Psoas muscle (tissue), 8 donors: ENCODE data around the gene BHLHE41. TPM values are rescaled to one million over a fixed set of nuclear protein-coding genes. Genes with fewer than 3 reads are reported as not detected.

Experiments
- ATAC-seq, 4 donors: fragments of 200-7000 bp; cut with Tn5 transposase; one replicate each; pipeline ENCODE4 v1.9.1; 2020; ENCODE audit warnings: moderate library complexity in 3 of 4, mild to moderate bottlenecking in 2 of 4
- DNase-seq, 2 donors: peaks; one replicate each; pipeline ENCODE4 v3.0.0-alpha.2; 2020
- H3K27ac ChIP-seq: fragments of 200-600 bp; one replicate; pipeline ENCODE4 v1.8.0; 2022
- H3K27me3 ChIP-seq, 3 donors: fragments of 200-600 bp in 1 of 3; one replicate each; pipeline versions ENCODE4 v1.6.1 to v1.8.0; 2013 to 2022; ENCODE audit warnings: low read length in 2 of 3, mild to moderate bottlenecking in 2 of 3, moderate library complexity in 1 of 3; ENCODE audit not compliant: insufficient read depth in 3 of 3
- H3K36me3 ChIP-seq, 2 donors: fragments of 200-600 bp in 1 of 2; one replicate each; pipeline versions ENCODE4 v1.6.1 to v1.8.0; 2013 to 2022; ENCODE audit warnings: low read depth in 1 of 2, mild to moderate bottlenecking in 1 of 2, moderate library complexity in 1 of 2; ENCODE audit not compliant: insufficient read depth in 1 of 2
- H3K4me1 ChIP-seq: fragments of 200-600 bp; one replicate; pipeline ENCODE4 v1.8.0; 2022
- H3K4me3 ChIP-seq: fragments of 200-600 bp; one replicate; pipeline ENCODE4 v1.8.0; 2022; ENCODE audit warnings: mild to moderate bottlenecking
- H3K9me3 ChIP-seq: fragments of 200-600 bp; one replicate; pipeline ENCODE4 v1.8.0; 2022
- CTCF ChIP-seq: fragments of 200-600 bp; IDR thresholded peaks from one replicate; pipeline ENCODE4 v1.8.0; 2022; ENCODE audit warnings: antibody characterized with exemption
- WGBS, 3 donors: extraction: QIAGEN DNeasy Blood & Tissue Kit; methylation state at CpG; one replicate each; pipeline versions ENCODE4 v1.1.6 to v1.1.7; 2013; 5-methylcytosine and 5-hydroxymethylcytosine counted together
- intact Hi-C, 2 donors: fragments of 100-400 bp; cut with DNase I; formaldehyde crosslinking; loops; one replicate each; pipeline versions ENCODE4 v1.11.0 to v1.14.2; 2022
- polyA plus RNA-seq, 3 donors: library from polyadenylated mRNA; stranded (reverse); fragments of 200-250 nt; gene quantifications; one replicate each; pipeline ENCODE4 v1.2.3, GENCODE V29; 2013
- total RNA-seq, 4 donors: library from RNA; stranded (reverse); fragmentation: NEBNext Ultra II Directional in 2 of 4; extraction: Animal tissue kit (Norgen Biotek cat#: 25700) in 2 of 4; gene quantifications; one replicate each; pipeline versions ENCODE4 v1.2.1 to v1.2.4, GENCODE V29; 2021 to 2023
- donor health status: healthy with polysubstance abuse.
- donor health status: DM: no; HTN: no; CAD: no; lungs with moderate emphysema.
- donor health status: Bipolar disorder and iron deficiency.
- donor health status: healthy.
- donor health status: DM: yes; HTN: yes; CAD: no.
- donor health status: DM: no; HTN: no; CAD: no.
- donor health status: DM: no; HTN: no; CAD: no.
- donor health status: DM: yes; HTN: yes; CAD: no.

BHLHE41 gene
- total and polyA plus RNA-seq, 7 donors, result 7.4 to 41.5 (median 11.1) TPM

GRCh38 chr12:26119391-26119989 lies 5.3 kb downstream of the BHLHE41 start:
- 10 to 33% (median 21%) methylated on average over 2 of the region's 2 CpGs for WGBS, 3 donors
- Histone ChIP-seq H3K36me3 (no peaks in the 10 kb centered on the region), H3K4me1 (peaks cover 57% of the 10 kb centered on the region), H3K27me3 (no peaks in the 10 kb centered on the region), H3K27ac (peak overlapping the region; percentile 90), H3K9me3 (no peaks in the 10 kb centered on the region), H3K4me3 (peak overlapping the region; percentile 77)
- peak; percentile 52 for TF ChIP-seq CTCF
- DNase-seq (no peak), ATAC-seq (peak; percentile 19 to 35 (median 25))
- intact Hi-C loops, result no loop called here

GRCh38 chr12:26118308-26118707 lies 6.5 kb downstream of the BHLHE41 start:
- Histone ChIP-seq H3K36me3 (no peaks in the 10 kb centered on the region), H3K4me1 (peaks cover 58% of the 10 kb centered on the region), H3K9me3 (no peaks in the 10 kb centered on the region), H3K27ac (peak overlapping the region; percentile 90), H3K27me3 (no peaks in the 10 kb centered on the region), H3K4me3 (no peak overlapping the region)
- WGBS, 3 donors, result 53 to 79% (median 56%) methylated on average over 4 of the region's 4 CpGs
- DNase-seq, result no peak
- no peak for TF ChIP-seq CTCF
- intact Hi-C loops, result no loop called here
- no peak for ATAC-seq

GRCh38 chr12:26116829-26117715 lies 7.8 kb downstream of the BHLHE41 start:
- intact Hi-C loops, result no loop called here
- Histone ChIP-seq H3K36me3 (no peaks in the 10 kb centered on the region), H3K4me3 (no peak overlapping the region), H3K27me3 (no peaks in the 10 kb centered on the region), H3K4me1 (peaks cover 70% of the 10 kb centered on the region), H3K27ac (peak overlapping the region; percentile 90), H3K9me3 (no peaks in the 10 kb centered on the region)
- no peak for TF ChIP-seq CTCF
- no peak for DNase-seq
- 35 to 59% (median 37%) methylated on average over 6 of the region's 6 CpGs for WGBS, 3 donors
- peak in 1 of 4 donors; percentile 9 for ATAC-seq

- peak overlapping the region; percentile 61 for H3K4me3 ChIP-seq
- H3K4me1 ChIP-seq, result peaks cover 69% of the 10 kb centered on the region
- intact Hi-C loops, result no loop called here
- peak overlapping the region; percentile 90 for H3K27ac ChIP-seq
- H3K36me3 ChIP-seq, result no peaks in the 10 kb centered on the region
- ATAC-seq (peak in 1 of 4 donors; percentile 4), DNase-seq (no peak)
- no peak for TF ChIP-seq CTCF
- 19 to 31% (median 20%) methylated on average over 13 of the region's 13 CpGs for WGBS, 3 donors
- H3K9me3 ChIP-seq, result no peaks in the 10 kb centered on the region
- H3K27me3 ChIP-seq, result no peaks in the 10 kb centered on the region
These were observed 10.0 kb downstream of the BHLHE41 start for GRCh38 chr12:26114720-26115401.
